Neural crest cell (in vitro differentiated cells): ENCODE data around the gene WNK2. TPM values are rescaled to one million over a fixed set of nuclear protein-coding genes. Genes with fewer than 3 reads are reported as not detected.

Experiments used
- DNase-seq: peaks from one replicate; pipeline ENCODE4 v3.0.0; 2021; ENCODE audit warnings: low read depth, mixed read lengths, low spot score
- H3K27ac Mint-ChIP-seq: one replicate; pipeline ENCODE4 v1.8.0; 2021; ENCODE audit warnings: mild to moderate bottlenecking, mixed read lengths; ENCODE audit not compliant: unreplicated experiment
- H3K27me3 Mint-ChIP-seq: 2 replicates; pipeline ENCODE4 v1.8.0; 2021; ENCODE audit warnings: low read depth, mild to moderate bottlenecking, mixed read lengths
- H3K36me3 Mint-ChIP-seq: 2 replicates; pipeline ENCODE4 v1.8.0; 2021; ENCODE audit warnings: low read depth, mild to moderate bottlenecking, mixed read lengths
- H3K4me1 Mint-ChIP-seq: 2 replicates; pipeline ENCODE4 v1.8.0; 2021; ENCODE audit warnings: mixed read lengths
- H3K4me3 Mint-ChIP-seq: one replicate; pipeline ENCODE4 v1.8.0; 2021; ENCODE audit warnings: mild to moderate bottlenecking, mixed read lengths
- H3K9me3 Mint-ChIP-seq: 2 replicates; pipeline ENCODE4 v1.8.0; 2021; ENCODE audit warnings: mixed read lengths
- CTCF ChIP-seq: fragments of 200-600 bp; sonication (generic); conservative IDR thresholded peaks from 2 replicates; pipeline ENCODE4 v1.5.0; 2021; ENCODE audit warnings: antibody characterized with exemption, mild to moderate bottlenecking
- total RNA-seq: library from RNA; stranded (reverse); gene quantifications from 2 replicates; pipeline ENCODE4 v1.2.1, GENCODE V29; 2021

Gene WNK2
- total RNA-seq, 1 donor from 2014 or later, result 27.8 TPM

GRCh38 chr9:93258419-93258817, 74.5 kb downstream of the WNK2 start:
- DNase-seq, result no peak
- H3K27ac Mint-ChIP-seq, result no peak overlapping the region
- no peak overlapping the region for H3K4me3 Mint-ChIP-seq
- H3K9me3 Mint-ChIP-seq, result no peaks in the 10 kb centered on the region
- no peaks in the 10 kb centered on the region for H3K27me3 Mint-ChIP-seq
- H3K4me1 Mint-ChIP-seq, result no peaks in the 10 kb centered on the region
- TF ChIP-seq CTCF, result no peak
- no peaks in the 10 kb centered on the region for H3K36me3 Mint-ChIP-seq

- H3K4me3 Mint-ChIP-seq, result no peak overlapping the region
- DNase-seq, result no peak
- H3K27ac Mint-ChIP-seq, result no peak overlapping the region
- H3K9me3 Mint-ChIP-seq, result no peaks in the 10 kb centered on the region
- H3K4me1 Mint-ChIP-seq, result no peaks in the 10 kb centered on the region
- TF ChIP-seq CTCF, result no peak
- H3K36me3 Mint-ChIP-seq, result no peaks in the 10 kb centered on the region
- H3K27me3 Mint-ChIP-seq, result no peaks in the 10 kb centered on the region
These were observed 75.0 kb downstream of the WNK2 start for GRCh38 chr9:93258818-93259489.

- no peak for TF ChIP-seq CTCF
- Mint-ChIP-seq H3K27ac (no peak overlapping the region), H3K4me1 (no peaks in the 10 kb centered on the region), H3K36me3 (no peaks in the 10 kb centered on the region), H3K27me3 (no peaks in the 10 kb centered on the region), H3K9me3 (no peaks in the 10 kb centered on the region), H3K4me3 (no peak overlapping the region)
- no peak for DNase-seq
These were observed 75.7 kb downstream of the WNK2 start for GRCh38 chr9:93259490-93260262.

- H3K27me3 Mint-ChIP-seq, result no peaks in the 10 kb centered on the region
These were observed 76.5 kb downstream of the WNK2 start for GRCh38 chr9:93260263-93261066.

More at GRCh38 chr9:93260263-93261066, 76.5 kb downstream of the WNK2 start:
- TF ChIP-seq CTCF, result no peak
- Mint-ChIP-seq H3K36me3 (no peaks in the 10 kb centered on the region), H3K27ac (no peak overlapping the region), H3K4me3 (no peak overlapping the region), H3K4me1 (no peaks in the 10 kb centered on the region), H3K9me3 (no peaks in the 10 kb centered on the region)
- DNase-seq, result no peak
